Body of pancreas (tissue), 4 donors: ENCODE data around the gene OR1J2.

Source experiments
- POLR2A ChIP-seq, 3 donors: fragments of 450-650 bp; IDR thresholded peaks; one replicate each; pipeline ENCODE4 v1.6.1; 2016; ENCODE audit warnings: antibody characterized with exemption in 3 of 3, mild to moderate bottlenecking in 2 of 3
- TF ChIP-seq, protein P1 (sequence below), 7 experiments: fragments of 450-650 bp in 4 of 7; fragments of 200-600 bp in 3 of 7; sonication (generic) in 3 of 7; IDR thresholded peaks; one replicate each; pipeline ENCODE4 v1.5.1; 2016 to 2019; ENCODE audit warnings: antibody characterized with exemption in 7 of 7

DNA sequence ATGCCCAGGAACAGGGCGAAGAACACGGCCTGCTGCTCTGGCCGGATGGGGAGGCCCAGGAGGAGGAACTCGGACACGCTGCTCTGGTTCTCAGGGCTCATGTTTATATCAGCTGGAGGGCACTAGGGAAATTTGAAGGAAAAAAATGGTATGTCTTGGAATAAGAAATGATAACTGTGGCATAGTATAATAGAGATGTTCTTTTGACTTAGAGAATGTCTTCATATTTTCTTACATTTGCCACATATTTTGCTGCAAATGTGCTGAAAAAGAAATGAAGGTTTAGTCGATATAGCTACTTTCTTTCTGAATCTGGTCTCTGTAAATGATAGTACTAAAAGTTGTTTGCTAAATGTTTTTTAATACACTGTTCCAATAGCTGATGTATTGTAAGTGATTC lies 32.8 kb upstream of the OR1J2 start, which contains the start of gene OR1J1:
- TF ChIP-seq, protein P1, sequence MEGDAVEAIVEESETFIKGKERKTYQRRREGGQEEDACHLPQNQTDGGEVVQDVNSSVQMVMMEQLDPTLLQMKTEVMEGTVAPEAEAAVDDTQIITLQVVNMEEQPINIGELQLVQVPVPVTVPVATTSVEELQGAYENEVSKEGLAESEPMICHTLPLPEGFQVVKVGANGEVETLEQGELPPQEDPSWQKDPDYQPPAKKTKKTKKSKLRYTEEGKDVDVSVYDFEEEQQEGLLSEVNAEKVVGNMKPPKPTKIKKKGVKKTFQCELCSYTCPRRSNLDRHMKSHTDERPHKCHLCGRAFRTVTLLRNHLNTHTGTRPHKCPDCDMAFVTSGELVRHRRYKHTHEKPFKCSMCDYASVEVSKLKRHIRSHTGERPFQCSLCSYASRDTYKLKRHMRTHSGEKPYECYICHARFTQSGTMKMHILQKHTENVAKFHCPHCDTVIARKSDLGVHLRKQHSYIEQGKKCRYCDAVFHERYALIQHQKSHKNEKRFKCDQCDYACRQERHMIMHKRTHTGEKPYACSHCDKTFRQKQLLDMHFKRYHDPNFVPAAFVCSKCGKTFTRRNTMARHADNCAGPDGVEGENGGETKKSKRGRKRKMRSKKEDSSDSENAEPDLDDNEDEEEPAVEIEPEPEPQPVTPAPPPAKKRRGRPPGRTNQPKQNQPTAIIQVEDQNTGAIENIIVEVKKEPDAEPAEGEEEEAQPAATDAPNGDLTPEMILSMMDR (IDR thresholded peaks at IDR 0.05), result no peak
- TF ChIP-seq POLR2A (IDR thresholded peaks at IDR 0.05), result no peak
